Lower leg skin (tissue), 3 donors: Measurements from ENCODE around the gene GPR39.

Source experiments
- POLR2A ChIP-seq, 2 donors: fragments of 450-650 bp; IDR thresholded peaks; one replicate each; pipeline ENCODE4 v1.6.1; 2016 to 2017; ENCODE audit warnings: antibody characterized with exemption in 2 of 2, mild to moderate bottlenecking in 1 of 2, moderate library complexity in 1 of 2
- TF ChIP-seq, protein P1 (sequence below), 3 donors: fragments of 450-650 bp; IDR thresholded peaks; one replicate each; pipeline ENCODE4 v1.5.1; 2016; ENCODE audit warnings: antibody characterized with exemption in 3 of 3, mild to moderate bottlenecking in 3 of 3, moderate library complexity in 2 of 3

DNA sequence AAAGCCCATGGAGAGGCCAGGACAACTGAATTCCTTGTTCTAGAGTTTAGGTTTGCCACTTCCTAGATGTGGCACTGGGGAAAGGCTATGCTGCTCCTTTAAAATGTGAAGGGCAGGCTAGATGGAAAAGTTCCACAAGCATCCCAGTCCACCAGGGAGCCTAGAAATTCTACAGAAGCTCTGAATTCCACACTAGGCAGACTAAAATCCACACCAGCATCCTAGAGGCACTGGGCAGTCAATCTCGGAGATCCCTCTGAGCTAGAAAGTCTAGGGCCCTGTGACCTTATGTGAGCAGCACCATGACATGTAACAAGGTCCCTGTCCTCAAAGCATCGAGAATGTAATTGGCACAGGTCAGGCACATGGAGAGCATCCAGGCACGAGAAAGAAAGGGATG is 181.9 kb downstream of the GPR39 start:
- TF ChIP-seq, protein P1, sequence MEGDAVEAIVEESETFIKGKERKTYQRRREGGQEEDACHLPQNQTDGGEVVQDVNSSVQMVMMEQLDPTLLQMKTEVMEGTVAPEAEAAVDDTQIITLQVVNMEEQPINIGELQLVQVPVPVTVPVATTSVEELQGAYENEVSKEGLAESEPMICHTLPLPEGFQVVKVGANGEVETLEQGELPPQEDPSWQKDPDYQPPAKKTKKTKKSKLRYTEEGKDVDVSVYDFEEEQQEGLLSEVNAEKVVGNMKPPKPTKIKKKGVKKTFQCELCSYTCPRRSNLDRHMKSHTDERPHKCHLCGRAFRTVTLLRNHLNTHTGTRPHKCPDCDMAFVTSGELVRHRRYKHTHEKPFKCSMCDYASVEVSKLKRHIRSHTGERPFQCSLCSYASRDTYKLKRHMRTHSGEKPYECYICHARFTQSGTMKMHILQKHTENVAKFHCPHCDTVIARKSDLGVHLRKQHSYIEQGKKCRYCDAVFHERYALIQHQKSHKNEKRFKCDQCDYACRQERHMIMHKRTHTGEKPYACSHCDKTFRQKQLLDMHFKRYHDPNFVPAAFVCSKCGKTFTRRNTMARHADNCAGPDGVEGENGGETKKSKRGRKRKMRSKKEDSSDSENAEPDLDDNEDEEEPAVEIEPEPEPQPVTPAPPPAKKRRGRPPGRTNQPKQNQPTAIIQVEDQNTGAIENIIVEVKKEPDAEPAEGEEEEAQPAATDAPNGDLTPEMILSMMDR (IDR thresholded peaks at IDR 0.05), result no peak
- no peak for TF ChIP-seq POLR2A (IDR thresholded peaks at IDR 0.05)
